HK-2 (cell line): ENCODE data around the gene MESP2.

Source experiments
- DNase-seq: peaks from one replicate; pipeline ENCODE4 v3.0.0-alpha.2; 2018; ENCODE audit not compliant: unreplicated experiment

Gene MESP2, protein sequence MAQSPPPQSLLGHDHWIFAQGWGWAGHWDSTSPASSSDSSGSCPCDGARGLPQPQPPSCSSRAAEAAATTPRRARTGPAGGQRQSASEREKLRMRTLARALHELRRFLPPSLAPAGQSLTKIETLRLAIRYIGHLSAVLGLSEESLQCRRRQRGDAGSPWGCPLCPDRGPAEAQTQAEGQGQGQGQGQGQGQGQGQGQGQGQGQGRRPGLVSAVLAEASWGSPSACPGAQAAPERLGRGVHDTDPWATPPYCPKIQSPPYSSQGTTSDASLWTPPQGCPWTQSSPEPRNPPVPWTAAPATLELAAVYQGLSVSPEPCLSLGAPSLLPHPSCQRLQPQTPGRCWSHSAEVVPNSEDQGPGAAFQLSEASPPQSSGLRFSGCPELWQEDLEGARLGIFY

DNA sequence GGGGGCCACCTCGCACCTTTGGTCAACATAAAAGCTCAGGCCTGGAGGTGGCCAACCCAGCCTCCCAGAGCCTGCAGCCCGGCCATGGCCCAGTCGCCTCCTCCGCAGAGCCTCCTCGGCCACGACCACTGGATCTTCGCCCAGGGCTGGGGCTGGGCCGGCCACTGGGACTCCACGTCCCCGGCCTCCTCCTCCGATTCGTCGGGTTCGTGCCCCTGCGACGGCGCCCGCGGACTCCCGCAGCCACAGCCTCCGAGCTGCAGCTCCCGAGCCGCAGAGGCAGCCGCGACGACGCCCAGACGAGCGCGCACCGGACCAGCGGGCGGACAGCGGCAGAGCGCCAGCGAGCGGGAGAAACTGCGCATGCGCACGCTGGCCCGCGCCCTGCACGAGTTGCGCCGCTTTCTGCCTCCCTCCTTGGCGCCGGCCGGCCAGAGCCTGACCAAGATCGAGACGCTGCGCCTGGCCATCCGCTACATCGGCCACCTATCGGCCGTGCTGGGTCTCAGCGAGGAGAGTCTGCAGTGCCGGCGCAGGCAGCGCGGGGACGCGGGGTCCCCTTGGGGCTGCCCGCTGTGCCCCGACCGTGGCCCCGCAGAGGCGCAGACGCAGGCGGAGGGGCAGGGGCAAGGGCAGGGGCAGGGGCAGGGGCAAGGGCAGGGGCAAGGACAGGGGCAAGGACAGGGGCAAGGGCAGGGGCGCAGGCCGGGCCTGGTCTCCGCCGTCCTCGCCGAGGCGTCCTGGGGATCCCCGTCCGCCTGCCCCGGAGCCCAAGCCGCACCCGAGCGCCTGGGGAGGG, at the start of gene MESP2:
Gene MESP2 (plus strand): TSS at position 59 of the 799 bp plus-strand sequence. CDS start 26 bp downstream, at position 85.
- DNase-seq, result peak; percentile 72

- DNase-seq, result no peak
These were observed 47.9 kb upstream of the MESP2 start for GRCh38 chr15:89728254-89728653.

DNA sequence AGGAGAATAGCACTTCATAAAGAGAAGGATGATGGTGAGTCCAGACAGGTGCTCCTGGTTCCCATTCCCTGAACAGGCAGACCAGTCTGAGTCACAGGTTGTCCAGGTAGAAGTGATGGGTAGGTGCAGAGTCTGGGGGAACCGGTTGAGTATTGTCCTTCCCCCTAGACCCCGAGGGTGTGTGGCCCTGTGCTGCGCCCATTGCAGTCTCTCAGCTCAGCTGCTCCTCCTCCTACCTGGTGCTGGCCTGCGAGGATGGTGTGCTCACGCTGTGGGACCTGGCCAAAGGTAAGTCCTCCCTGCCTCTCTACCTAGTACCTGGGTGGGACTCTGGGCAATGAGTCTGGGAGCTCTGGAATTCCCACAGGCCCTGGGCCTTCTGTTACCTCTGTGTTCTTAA, 44.9 kb upstream of the MESP2 start:
- DNase-seq, result no peak

GRCh38 chr15:89732451-89733172, 43.5 kb upstream of the MESP2 start:
- DNase-seq, result no peak

- DNase-seq, result no peak
These were observed 40.4 kb upstream of the MESP2 start for GRCh38 chr15:89735773-89736172.

GRCh38 chr15:89740137-89740536, 36.0 kb upstream of the MESP2 start:
- DNase-seq, result peak; percentile 45

DNA sequence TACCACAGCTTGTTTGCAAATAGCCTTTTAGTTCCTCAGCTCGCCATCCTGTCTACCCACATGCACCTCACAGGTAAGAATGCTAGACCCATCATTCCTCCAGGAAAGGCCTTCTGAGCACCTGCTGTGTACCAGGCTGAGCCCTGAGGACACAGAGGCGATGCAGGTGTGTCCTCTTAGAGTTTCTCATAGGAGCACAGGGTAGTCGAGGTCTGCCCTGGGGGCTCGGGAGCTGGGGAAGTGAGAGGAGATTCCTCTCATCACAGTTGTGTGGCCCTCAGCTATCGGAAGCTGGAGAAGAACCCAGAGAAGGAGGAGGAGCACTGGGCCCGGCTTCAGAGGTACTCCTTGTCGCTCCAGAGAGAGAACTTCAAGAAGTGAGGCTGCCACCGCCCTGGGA, 33.1 kb upstream of the MESP2 start:
- no peak for DNase-seq

GRCh38 chr15:89743594-89743993, 32.5 kb upstream of the MESP2 start:
- DNase-seq, result no peak

DNA sequence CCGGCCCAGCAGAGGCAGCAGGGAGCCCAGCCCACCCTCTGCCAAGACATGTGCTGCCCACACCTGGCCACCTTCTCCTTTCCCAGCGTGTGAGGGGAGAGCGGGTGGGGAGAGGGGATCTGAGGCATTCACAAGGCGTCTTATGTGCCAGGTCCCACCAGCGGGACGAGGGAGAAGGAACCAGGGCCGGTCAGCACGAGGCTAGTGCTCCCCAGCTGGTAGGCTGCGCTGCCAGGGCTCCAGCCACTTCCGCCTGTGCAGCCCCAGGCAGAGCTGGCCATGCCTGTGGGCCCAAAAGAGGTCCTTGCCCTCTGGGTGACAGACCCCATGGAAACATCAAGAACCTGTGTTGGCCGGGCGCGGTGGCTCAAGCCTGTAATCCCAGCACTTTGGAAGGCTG, 31.0 kb upstream of the MESP2 start:
- DNase-seq, result no peak

GRCh38 chr15:89745768-89746167, 30.4 kb upstream of the MESP2 start:
- no peak for DNase-seq

DNA sequence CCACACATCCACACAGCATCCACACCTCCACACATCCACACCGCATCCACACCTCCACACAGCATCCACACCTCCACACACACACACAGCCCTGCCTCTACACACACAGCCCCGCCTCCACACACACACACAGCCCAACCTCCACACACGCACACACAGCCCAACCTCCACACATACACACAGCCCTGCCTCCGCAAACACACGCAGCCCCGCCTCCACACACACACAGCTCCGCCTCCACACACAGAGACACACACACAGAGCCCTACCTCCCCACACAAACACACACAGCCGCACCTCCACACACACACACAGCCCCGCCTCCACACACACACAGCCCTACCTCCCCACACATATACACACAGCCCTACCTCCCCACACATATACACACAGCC, 29.7 kb upstream of the MESP2 start:
- DNase-seq, result no peak

DNA sequence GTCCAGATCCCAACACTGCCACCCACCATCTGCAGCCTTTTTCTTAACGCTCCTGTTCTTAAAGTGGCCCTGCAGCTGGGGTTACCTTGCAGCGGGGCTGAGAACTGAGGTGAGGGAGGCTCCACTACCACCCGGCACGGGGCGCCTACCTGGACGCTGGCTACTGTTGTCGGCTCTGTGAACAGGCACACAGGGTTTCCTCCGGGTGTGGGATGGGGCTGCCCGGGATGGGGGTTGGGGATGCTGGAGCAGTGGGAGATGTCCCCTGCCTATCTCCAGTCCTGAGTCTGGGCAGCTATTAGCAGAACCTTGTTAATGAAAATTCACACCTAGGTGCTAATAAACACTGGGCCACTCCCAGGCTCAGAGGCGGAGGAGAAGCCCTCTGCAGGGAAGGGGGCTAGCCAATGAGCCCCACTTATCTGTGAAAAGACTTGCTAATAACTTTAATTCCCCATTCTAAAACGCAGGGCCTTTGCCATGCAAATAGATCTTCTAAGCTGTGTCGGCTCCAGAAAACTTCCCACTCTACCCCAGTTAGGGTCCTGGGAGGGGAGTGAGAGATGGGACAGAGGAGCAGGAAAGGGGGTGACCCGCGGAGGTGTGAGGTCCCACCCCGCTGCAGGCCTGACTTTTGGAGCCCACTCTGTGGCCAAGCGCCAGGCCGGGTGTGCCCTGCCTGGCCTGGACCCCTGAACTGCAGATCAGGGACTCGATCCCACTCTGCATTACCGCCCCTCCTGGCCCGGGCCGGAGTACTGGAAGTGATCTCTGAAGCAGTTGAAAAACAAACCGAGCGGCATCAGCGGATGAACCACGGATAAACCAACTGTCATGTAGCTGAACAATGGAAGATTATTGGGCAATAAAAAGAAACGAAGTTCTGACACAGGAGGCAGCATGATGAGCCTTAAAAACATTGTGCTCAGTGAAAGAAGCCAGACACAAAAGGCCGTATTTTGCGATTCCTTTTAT, 28.1 kb upstream of the MESP2 start:
- DNase-seq, result no peak

- no peak for DNase-seq
These were observed 27.1 kb upstream of the MESP2 start for GRCh38 chr15:89749054-89749453.

DNA sequence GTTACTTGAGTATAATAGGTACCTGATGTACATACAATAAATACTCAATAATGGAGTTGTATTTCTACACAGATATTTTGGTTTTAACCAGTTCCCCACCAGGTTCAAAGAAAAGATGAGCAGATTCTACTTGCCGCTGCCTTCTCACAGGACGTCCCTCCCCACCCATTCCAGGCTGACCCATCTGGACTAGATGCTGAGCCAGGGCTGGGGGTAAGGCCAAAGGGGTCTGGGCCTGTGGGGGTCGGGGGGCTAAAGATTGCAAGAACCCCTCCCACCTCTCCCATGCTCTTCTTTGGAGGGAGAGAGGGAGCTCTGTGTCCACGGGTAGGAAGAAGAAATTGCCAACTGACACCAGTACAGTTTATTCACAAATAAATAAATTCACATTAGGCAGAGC, 26.6 kb upstream of the MESP2 start:
- DNase-seq, result no peak

DNA sequence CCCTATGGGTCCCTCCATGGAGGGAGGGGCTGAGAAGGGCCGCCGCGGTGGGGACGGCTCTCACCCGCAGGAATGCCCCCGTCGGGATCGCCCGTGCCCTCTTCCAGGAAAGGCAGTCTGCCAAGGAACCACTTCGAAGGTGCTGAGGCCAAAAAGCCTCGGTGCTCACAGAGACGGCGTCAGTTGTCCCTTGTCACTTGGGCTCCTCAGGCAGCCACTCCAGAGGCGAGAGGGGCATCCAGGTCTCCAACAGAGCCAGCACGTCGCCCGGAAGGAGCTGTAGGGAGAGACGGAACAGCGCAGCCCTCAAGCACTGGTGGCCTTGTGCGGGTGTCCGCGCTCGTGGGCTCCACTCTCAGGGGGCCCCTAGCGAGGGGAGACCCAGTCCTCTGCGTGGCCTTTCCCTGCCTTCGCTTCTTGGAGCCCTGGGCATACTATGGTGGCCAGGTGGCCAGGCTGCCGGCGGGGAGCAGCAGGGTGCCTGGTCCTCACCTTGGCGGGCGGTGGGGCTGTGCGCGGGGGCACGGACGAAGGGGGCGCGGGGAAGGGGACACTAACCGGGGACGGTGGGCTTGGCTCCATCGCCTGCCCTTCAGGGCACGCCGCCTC, 26.1 kb upstream of the MESP2 start:
- DNase-seq, result peak; percentile 34

DNA sequence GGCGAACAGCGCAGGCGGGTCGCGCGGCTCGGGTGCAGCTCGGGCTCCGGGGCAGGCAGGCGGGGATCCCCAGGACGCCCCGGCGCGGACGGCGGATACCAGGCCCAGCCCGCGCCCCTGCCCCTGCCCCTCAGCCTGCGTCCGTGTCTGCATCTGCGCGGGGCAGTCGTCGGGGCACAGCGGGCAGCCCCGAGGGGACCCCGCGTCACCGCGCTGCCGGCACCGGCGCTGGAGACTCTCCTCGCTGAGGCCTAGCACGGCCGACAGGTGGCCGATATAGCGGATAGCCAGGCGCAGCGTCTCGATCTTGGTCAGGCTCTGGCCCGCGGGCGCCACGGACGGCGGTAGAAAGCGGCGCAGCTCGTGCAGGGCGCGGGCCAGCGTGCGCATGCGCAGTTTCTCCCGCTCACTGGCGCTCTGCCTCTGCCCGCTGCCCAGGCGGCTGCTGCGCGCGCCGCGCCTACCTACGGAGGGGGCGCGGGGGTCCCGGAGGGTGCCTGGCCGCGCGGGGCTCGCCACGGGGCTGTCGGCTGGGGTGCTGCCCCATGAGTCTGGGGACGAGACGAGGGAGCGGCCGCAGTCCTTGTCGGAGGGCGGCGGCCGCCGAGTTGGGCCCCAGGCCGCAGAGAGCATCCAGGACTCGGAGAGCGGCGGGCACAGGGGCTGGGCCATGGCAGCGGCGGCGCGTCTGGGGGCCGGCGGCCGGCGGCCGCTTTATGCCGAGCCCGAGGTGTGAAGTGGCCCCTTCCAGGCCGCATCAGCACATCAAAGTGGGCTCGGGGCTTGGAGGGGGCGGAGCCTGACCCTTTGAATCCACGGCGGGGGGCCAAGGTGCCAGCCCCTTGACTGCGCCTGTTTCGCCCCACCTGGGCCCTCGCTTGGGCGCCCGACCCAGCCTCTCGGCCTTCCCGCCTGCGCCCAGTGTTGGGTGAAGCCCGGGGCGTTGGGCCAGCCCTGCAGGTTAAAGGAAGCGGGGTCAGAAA, 25.3 kb upstream of the MESP2 start, which contains the start of gene MESP1:
Gene MESP1 (minus strand): TSS at position 690 of the 983 bp plus-strand sequence. CDS start 18 bp downstream, at position 672.
- peak; percentile 86 for DNase-seq

- no peak for DNase-seq
These were observed 24.4 kb upstream of the MESP2 start for GRCh38 chr15:89751748-89752147.

DNA sequence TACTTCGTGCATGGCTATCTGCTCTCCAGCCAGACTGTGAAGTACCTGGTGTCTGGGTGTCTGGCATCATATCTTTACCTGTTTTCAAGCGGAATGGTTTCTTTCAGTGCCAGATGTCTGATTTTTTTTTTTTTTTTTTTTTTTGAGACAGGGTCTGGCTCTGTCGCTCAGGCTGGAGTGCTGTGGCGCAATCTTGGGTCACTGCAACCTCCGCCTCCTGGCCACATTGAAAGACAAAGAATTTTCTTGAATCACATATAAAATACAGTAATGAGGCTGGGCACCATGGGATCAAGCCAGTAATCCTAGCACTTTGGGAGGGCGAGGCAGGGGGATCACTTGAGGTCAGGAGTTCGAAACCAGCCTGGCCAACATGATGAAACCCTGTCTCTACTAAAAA, 22.3 kb upstream of the MESP2 start:
- no peak for DNase-seq

DNA sequence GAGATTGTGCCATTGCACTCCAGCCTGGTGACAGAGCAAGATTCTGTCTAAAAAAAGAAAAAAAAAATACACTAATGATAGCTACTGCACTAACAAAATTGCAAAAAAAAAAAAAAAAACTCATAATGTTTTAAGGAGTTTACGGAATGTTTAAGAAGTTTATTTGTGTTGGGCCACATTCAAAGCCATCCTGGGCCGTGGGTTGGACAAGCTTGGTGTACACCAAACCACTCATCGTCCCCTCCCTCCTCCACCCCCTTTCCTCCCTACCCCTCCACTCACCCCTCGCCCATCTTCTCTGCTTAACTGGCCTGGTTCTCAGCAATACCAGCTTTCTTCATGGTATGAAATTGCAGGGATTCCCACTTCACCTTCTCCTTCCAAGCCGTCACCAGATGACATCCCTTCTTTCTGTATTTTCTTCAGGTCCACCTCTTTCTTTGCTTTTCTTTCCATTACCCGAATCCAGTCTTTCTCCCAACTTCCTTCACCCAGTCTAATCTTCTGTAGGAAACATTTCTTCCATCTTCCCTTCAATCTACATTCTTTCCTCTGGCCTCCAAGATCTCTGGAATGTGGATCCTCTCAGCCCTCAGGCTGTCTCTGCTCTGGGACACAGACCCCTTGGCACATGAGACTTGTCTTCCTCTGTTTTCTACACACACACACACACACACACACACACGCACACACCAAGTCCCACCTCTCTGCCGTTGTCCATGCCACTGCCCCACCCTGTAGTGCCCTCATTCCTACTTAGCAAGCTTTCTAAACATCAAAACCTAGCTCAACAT, 21.6 kb upstream of the MESP2 start:
- DNase-seq, result no peak
